Stromal cell of bone marrow (primary cell): ENCODE data around the gene RNF217.
"Not testable (repeated sequence)": the region's sequence is repeated elsewhere in the genome, so short reads cannot be mapped to it uniquely, and the experiment has no call there.

Source experiments
- DNase-seq: peaks from one replicate; pipeline ENCODE4 v3.0.0-alpha.2; 2012; ENCODE audit warnings: low read depth

Gene RNF217

GRCh38 chr6:124961777-124962638 lies at the start of gene RNF217:
Gene RNF217, plus strand, starts transcription at chr6:124962437. Its CDS starts 108 bp downstream, at chr6:124962545.
- peak; percentile 39 for DNase-seq

- no peak for DNase-seq
Measured at GRCh38 chr6:124913056-124913455, 49.2 kb upstream of the RNF217 start.

- DNase-seq: no peak
Measured at GRCh38 chr6:124917769-124918168, 44.5 kb upstream of the RNF217 start.

- DNase-seq: not testable (repeated sequence)
Measured at GRCh38 chr6:124919703-124920102, 42.5 kb upstream of the RNF217 start.

GRCh38 chr6:124924333-124924759 lies 37.9 kb upstream of the RNF217 start:
- no peak for DNase-seq

GRCh38 chr6:124926435-124926834 lies 35.8 kb upstream of the RNF217 start:
- DNase-seq: no peak

- DNase-seq: no peak
Measured at GRCh38 chr6:124927806-124928205, 34.4 kb upstream of the RNF217 start.

GRCh38 chr6:124928851-124929250 lies 33.4 kb upstream of the RNF217 start:
- no peak for DNase-seq

- no peak for DNase-seq
Measured at GRCh38 chr6:124937645-124938044, 24.6 kb upstream of the RNF217 start.

- no peak for DNase-seq
Measured at GRCh38 chr6:124941259-124941658, 21.0 kb upstream of the RNF217 start.

GRCh38 chr6:124943658-124944057 lies 18.6 kb upstream of the RNF217 start:
- DNase-seq: no peak

- no peak for DNase-seq
Measured at GRCh38 chr6:124947971-124948451, 14.2 kb upstream of the RNF217 start.

- DNase-seq: no peak
Measured at GRCh38 chr6:124949706-124950105, 12.5 kb upstream of the RNF217 start.

- DNase-seq: no peak
Measured at GRCh38 chr6:124953808-124954207, 8.4 kb upstream of the RNF217 start.

- no peak for DNase-seq
Measured at GRCh38 chr6:124955108-124955856, 7.0 kb upstream of the RNF217 start.

- DNase-seq: no peak
Measured at GRCh38 chr6:124956018-124956417, 6.2 kb upstream of the RNF217 start.

- no peak for DNase-seq
Measured at GRCh38 chr6:124958149-124958548, 4.1 kb upstream of the RNF217 start.

GRCh38 chr6:124958759-124959354 lies 3.4 kb upstream of the RNF217 start:
- no peak for DNase-seq

GRCh38 chr6:124960757-124961463 lies 1.3 kb upstream of the RNF217 start:
- no peak for DNase-seq

- DNase-seq: no peak
Measured at GRCh38 chr6:124961464-124961776, 817 bp upstream of the RNF217 start.

GRCh38 chr6:124962639-124963415 lies 590 bp downstream of the RNF217 start:
- DNase-seq: no peak
